Neuron (in vitro differentiated cells): ENCODE results near the gene MPI.
A peak's percentile ranks its signal among the peaks of the same experiment; 100 is the strongest.
"Not testable (repeated sequence)": the region's sequence is repeated elsewhere in the genome, so short reads cannot be mapped to it uniquely, and the experiment has no call there.

Experiments used
- H2AFZ ChIP-seq: one replicate; pipeline ENCODE4 v1.6.1; 2013; ENCODE audit warnings: low read depth, mild to moderate bottlenecking, inconsistent platforms, low read length, moderate library complexity
- H3K27me3 ChIP-seq: one replicate; pipeline ENCODE4 v1.6.1; 2013; ENCODE audit warnings: low read length; ENCODE audit not compliant: insufficient read depth
- H3K36me3 ChIP-seq: one replicate; pipeline ENCODE4 v1.6.1; 2013; ENCODE audit warnings: low read length; ENCODE audit not compliant: insufficient read depth
- H3K4me1 ChIP-seq: one replicate; pipeline ENCODE4 v1.6.1; 2013; ENCODE audit warnings: low read length; ENCODE audit not compliant: insufficient read depth
- H3K4me3 ChIP-seq: 2 replicates; pipeline ENCODE4 v1.5.1; 2013; ENCODE audit warnings: mild to moderate bottlenecking, low read length, moderate library complexity
- H3K9me3 ChIP-seq: one replicate; pipeline ENCODE4 v1.6.1; 2013; ENCODE audit warnings: low read length

MPI gene

GRCh38 chr15:74906067-74906449 is 16.2 kb downstream of the MPI start:
- H2AFZ ChIP-seq = peak overlapping the region; percentile 99
- H3K4me1 ChIP-seq = peaks cover 13% of the 10 kb centered on the region
- H3K9me3 ChIP-seq = no peaks in the 10 kb centered on the region
- peaks cover 37% of the 10 kb centered on the region for H3K36me3 ChIP-seq
- peak overlapping the region; percentile 63 for H3K4me3 ChIP-seq
- H3K27me3 ChIP-seq = no peaks in the 10 kb centered on the region

DNA sequence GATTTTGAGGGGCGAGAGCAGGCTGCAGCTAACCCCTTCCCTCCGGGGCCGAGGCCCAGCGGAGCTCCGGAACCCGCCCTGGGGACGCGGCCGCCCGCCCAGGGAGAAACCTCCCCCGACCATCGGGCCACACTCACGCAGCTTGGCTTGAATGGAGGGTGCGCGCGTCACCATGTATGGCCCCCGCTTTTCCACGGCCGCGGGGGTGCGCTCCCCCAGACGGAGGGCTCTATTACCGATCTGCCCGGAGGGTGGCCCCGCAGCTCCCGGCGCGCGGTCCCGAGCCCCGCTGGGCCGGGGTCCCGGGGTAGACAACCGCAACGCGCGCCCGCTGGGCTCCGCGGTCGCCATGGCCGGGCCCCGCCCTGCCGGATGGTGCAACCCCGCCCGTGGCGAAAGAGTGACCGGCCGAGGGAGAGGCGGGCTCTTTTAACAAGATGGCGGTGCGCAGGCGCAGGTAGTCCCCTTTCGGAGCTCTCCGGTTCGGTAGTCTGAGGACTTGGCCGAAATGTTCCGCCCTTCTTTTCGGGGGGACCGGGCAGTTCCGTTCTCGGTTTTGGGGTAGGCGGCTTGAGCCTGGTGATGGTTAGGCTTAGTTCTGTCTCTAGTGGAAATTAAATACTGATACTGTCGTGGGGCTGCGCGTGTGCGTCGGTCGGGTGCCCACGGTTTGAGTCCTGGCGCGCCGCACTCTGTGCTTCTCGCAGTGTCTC is 16.8 kb downstream of the MPI start, which contains the start of gene FAM219B:
Gene FAM219B (minus strand): TSS at position 402 of the 713 bp plus-strand sequence. CDS start 51 bp downstream, at position 351.
- Histone ChIP-seq H2AFZ (peak within 1 kb of the TSS; percentile 99), H3K4me1 (peaks cover 13% of the 10 kb centered on the region), H3K9me3 (no peaks in the 10 kb centered on the region), H3K4me3 (peak within 1 kb of the TSS; percentile 63), H3K36me3 (peaks cover 36% of the 10 kb centered on the region), H3K27me3 (no peaks in the 10 kb centered on the region)

GRCh38 chr15:74907163-74907870 is 17.5 kb downstream of the MPI start:
- Histone ChIP-seq H3K36me3 (peaks cover 36% of the 10 kb centered on the region), H2AFZ (peak overlapping the region; percentile 99), H3K9me3 (no peaks in the 10 kb centered on the region), H3K4me3 (peak overlapping the region; percentile 63), H3K27me3 (no peaks in the 10 kb centered on the region), H3K4me1 (peaks cover 13% of the 10 kb centered on the region)

DNA sequence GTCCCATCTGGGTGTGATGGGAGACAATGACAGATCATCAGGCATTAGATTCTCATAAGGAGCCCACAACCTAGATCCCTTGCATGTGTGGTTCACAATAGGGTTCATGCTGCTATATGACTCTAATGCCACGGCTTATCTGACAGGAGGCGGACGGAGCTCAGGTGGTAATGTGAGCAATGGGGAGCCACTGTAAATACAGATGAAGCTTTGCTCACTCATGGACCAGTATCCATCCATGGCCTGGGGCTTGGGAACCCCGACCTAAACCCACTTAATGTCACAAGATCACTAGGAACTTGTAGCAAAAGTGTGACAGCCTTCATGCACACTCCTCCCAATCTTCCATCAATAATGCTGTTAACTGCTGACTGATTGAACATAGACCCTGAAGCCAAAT is 18.8 kb downstream of the MPI start:
- Histone ChIP-seq H3K36me3 (peaks cover 35% of the 10 kb centered on the region), H3K9me3 (no peaks in the 10 kb centered on the region), H3K4me1 (peaks cover 13% of the 10 kb centered on the region)

GRCh38 chr15:74913041-74913440 is 23.2 kb downstream of the MPI start:
- Histone ChIP-seq H3K9me3 (no peaks in the 10 kb centered on the region), H3K27me3 (no peaks in the 10 kb centered on the region), H3K36me3 (peaks cover 49% of the 10 kb centered on the region)

More for the DNA sequence above, 18.8 kb downstream of the MPI start:
- Histone ChIP-seq H2AFZ (no peak overlapping the region), H3K27me3 (no peaks in the 10 kb centered on the region), H3K4me3 (no peak overlapping the region)

GRCh38 chr15:74913799-74914198 is 24.0 kb downstream of the MPI start:
- H3K27me3 ChIP-seq, H3K4me1 ChIP-seq, H3K4me3 ChIP-seq, H3K9me3 ChIP-seq, H2AFZ ChIP-seq: not testable (repeated sequence)
- H3K36me3 ChIP-seq = peaks cover 57% of the 10 kb centered on the region

More at GRCh38 chr15:74913041-74913440, 23.2 kb downstream of the MPI start:
- Histone ChIP-seq H3K4me3 (no peak overlapping the region), H2AFZ (no peak overlapping the region), H3K4me1 (no peaks in the 10 kb centered on the region)

- Histone ChIP-seq H3K4me1 (no peaks in the 10 kb centered on the region), H3K9me3 (no peaks in the 10 kb centered on the region), H3K4me3 (no peak overlapping the region), H3K36me3 (peaks cover 76% of the 10 kb centered on the region), H2AFZ (no peak overlapping the region), H3K27me3 (no peaks in the 10 kb centered on the region)
Observed at GRCh38 chr15:74917676-74918075, 27.8 kb downstream of the MPI start.

GRCh38 chr15:74920456-74920855 is 30.6 kb downstream of the MPI start:
- no peaks in the 10 kb centered on the region for H3K4me1 ChIP-seq
- no peaks in the 10 kb centered on the region for H3K27me3 ChIP-seq
- no peak overlapping the region for H2AFZ ChIP-seq
- no peak overlapping the region for H3K4me3 ChIP-seq
- H3K36me3 ChIP-seq = peaks cover 74% of the 10 kb centered on the region
- no peaks in the 10 kb centered on the region for H3K9me3 ChIP-seq

DNA sequence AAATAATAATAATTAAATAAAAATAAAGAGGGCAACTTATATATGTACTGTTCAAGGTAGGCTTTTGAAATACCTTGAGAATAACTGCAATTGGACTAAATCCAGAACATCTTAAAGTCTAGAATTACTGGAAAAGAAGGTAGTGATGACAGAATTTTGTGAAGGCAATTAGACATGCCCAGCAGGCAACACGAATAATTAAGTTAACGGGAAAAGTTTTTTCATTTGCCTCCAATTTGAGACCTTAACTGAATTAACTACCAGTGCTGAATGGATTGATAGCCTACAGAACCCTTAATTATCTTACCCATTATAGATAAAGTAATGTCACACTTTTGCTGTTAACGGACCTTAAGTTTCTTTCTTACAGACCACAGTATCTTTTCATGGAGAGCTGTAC is 34.7 kb downstream of the MPI start:
- Histone ChIP-seq H2AFZ (no peak overlapping the region), H3K9me3 (peaks cover 2% of the 10 kb centered on the region), H3K27me3 (no peaks in the 10 kb centered on the region), H3K4me3 (no peak overlapping the region), H3K36me3 (peaks cover 68% of the 10 kb centered on the region), H3K4me1 (no peaks in the 10 kb centered on the region)

DNA sequence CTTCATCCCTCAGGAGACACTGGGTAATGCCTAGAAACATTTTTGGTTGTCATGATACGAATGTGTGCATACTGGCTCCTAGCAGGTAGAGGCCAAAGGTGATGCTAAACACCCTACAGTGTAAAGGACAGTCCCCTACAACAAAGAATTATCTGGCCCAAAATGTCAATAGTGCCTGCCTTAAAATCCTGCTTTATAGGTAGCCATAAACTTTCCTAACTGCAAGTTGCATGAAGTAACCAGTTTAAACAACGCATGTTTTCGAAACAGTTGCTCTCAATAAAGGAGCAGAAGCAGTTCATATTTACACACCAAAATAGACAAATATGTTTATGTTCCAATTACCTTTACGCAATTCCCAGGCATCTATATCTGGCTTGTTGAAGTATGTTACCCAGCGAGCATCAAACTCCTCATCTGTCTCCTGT is 38.9 kb downstream of the MPI start:
- H3K4me1 ChIP-seq = no peaks in the 10 kb centered on the region
- H3K4me3 ChIP-seq = no peak overlapping the region
- H3K36me3 ChIP-seq = peaks cover 48% of the 10 kb centered on the region
- no peak overlapping the region for H2AFZ ChIP-seq
- H3K9me3 ChIP-seq = peaks cover 2% of the 10 kb centered on the region
- H3K27me3 ChIP-seq = no peaks in the 10 kb centered on the region

- peaks cover 26% of the 10 kb centered on the region for H3K36me3 ChIP-seq
- no peak overlapping the region for H2AFZ ChIP-seq
- peaks cover 8% of the 10 kb centered on the region for H3K4me1 ChIP-seq
- H3K4me3 ChIP-seq = no peak overlapping the region
- H3K9me3 ChIP-seq = peaks cover 2% of the 10 kb centered on the region
- no peaks in the 10 kb centered on the region for H3K27me3 ChIP-seq
Observed at GRCh38 chr15:74933573-74933972, 43.7 kb downstream of the MPI start.

- not testable (repeated sequence) for H3K4me1 ChIP-seq, H2AFZ ChIP-seq, H3K9me3 ChIP-seq, H3K4me3 ChIP-seq, H3K27me3 ChIP-seq
- H3K36me3 ChIP-seq = peaks cover 16% of the 10 kb centered on the region
Observed at GRCh38 chr15:74935193-74935592, 45.4 kb downstream of the MPI start.

- peak overlapping the region; percentile 36 for H2AFZ ChIP-seq
- H3K9me3 ChIP-seq = no peaks in the 10 kb centered on the region
- peaks cover 8% of the 10 kb centered on the region for H3K4me1 ChIP-seq
- H3K27me3 ChIP-seq = no peaks in the 10 kb centered on the region
- H3K36me3 ChIP-seq = peaks cover 2% of the 10 kb centered on the region
- H3K4me3 ChIP-seq = peak overlapping the region; percentile 72
Observed at GRCh38 chr15:74937272-74937589, 47.4 kb downstream of the MPI start.
